Liver (tissue), 3 donors: Measurements from ENCODE around the gene KPNA4.

ENCODE experiments used
- ATF3 ChIP-seq: IDR thresholded peaks from 2 replicates; pipeline ENCODE4 v1.6.1; 2016; ENCODE audit warnings: antibody characterized with exemption
- CTCF ChIP-seq: fragments of 150-350 bp; IDR thresholded peaks from 2 replicates; pipeline ENCODE4 v1.5.1; 2017; ENCODE audit warnings: improper control_type of control experiment, low read depth, low read length; ENCODE audit not compliant: missing input control
- EGR1 ChIP-seq, 2 donors: IDR thresholded peaks; 2 replicates each; pipeline ENCODE4 v1.6.1; 2016 to 2018; ENCODE audit warnings: antibody characterized with exemption in 2 of 2, low read depth in 2 of 2
- HNF4A ChIP-seq, 2 donors: conservative IDR thresholded peaks; 2 replicates each; pipeline ENCODE4 v1.6.1; 2016; ENCODE audit warnings: antibody characterized with exemption in 2 of 2, mild to moderate bottlenecking in 2 of 2
- JUND ChIP-seq, 2 donors: IDR thresholded peaks; 2 replicates each; pipeline ENCODE4 v1.6.1; 2016; ENCODE audit warnings: antibody characterized with exemption in 2 of 2
- MAX ChIP-seq: IDR thresholded peaks from 2 replicates; pipeline ENCODE4 v1.6.1; 2016; ENCODE audit warnings: antibody characterized with exemption
- REST ChIP-seq: IDR thresholded peaks from 2 replicates; pipeline ENCODE4 v1.6.1; 2016; ENCODE audit warnings: antibody characterized with exemption, mild to moderate bottlenecking
- SP1 ChIP-seq: IDR thresholded peaks from 2 replicates; pipeline ENCODE4 v1.6.1; 2018; ENCODE audit warnings: antibody characterized with exemption, mild to moderate bottlenecking
- donor health status: healthy.
- donor health status: healthy.

- no peak for TF ChIP-seq CTCF
- no peak for TF ChIP-seq EGR1 (IDR thresholded peaks at IDR 0.05; ENCODE audit: low read depth in 2 of 2)
- no peak for TF ChIP-seq SP1
- no peak for TF ChIP-seq JUND (IDR thresholded peaks at IDR 0.05)
- no peak for TF ChIP-seq HNF4A (conservative IDR thresholded peaks at IDR 0.05)
- TF ChIP-seq REST, result no peak
- no peak for TF ChIP-seq ATF3
- TF ChIP-seq MAX, result no peak
Measured at GRCh38 chr3:160477750-160478149, 87.6 kb downstream of the KPNA4 start.
